ENCODE data around the gene SLK. TPM values are rescaled to one million over a fixed set of nuclear protein-coding genes. Genes with fewer than 3 reads are reported as not detected.

The SLK gene
- total and polyA plus RNA-seq, 2 experiments from 2014 or later: 13.8 to 43.6 TPM

- peaks cover 51% of the 10 kb centered on the region for H3K79me2 ChIP-seq
- H3K4me1 ChIP-seq (ENCODE audit: insufficient read depth): peaks cover 14% of the 10 kb centered on the region
- H3K27ac ChIP-seq: peak overlapping the region; percentile 98
- peak; percentile 70 for DNase-seq (ENCODE audit: low spot score)
- TF ChIP-seq EZH2 (IDR thresholded peaks at IDR 0.05; ENCODE audit: borderline replicate concordance) (no peak), EZH2phosphoT487 (IDR thresholded peaks at IDR 0.05; ENCODE audit: low read depth, severe bottlenecking, unreplicated experiment) (no peak), CTCF (IDR thresholded peaks at IDR 0.05; ENCODE audit: poor library complexity) (no peak)
- no peaks in the 10 kb centered on the region for H3K27me3 ChIP-seq
- 1% methylated on average over 40 of the region's 55 CpGs for WGBS (ENCODE audit: low lambda C conversion rate, missing lambda C conversion rate)
- no peaks in the 10 kb centered on the region for H3K36me3 ChIP-seq (replicated peaks; ENCODE audit: insufficient read depth, low read depth)
- H3K9me3 ChIP-seq (ENCODE audit: low read depth): no peaks in the 10 kb centered on the region
- peak overlapping the region; percentile 82 for H3K4me3 ChIP-seq
- no peaks in the 10 kb centered on the region for H3K9me2 ChIP-seq (replicated peaks; ENCODE audit: insufficient read depth)
- H4K20me1 ChIP-seq (ENCODE audit: insufficient read depth, poor library complexity, severe bottlenecking): peaks cover 36% of the 10 kb centered on the region
- H2AFZ ChIP-seq: peak overlapping the region; percentile 77
- H3K4me2 ChIP-seq: peak overlapping the region; percentile 92
These were observed 620 bp downstream of the SLK start for GRCh38 chr10:103967448-103968071.

DNA sequence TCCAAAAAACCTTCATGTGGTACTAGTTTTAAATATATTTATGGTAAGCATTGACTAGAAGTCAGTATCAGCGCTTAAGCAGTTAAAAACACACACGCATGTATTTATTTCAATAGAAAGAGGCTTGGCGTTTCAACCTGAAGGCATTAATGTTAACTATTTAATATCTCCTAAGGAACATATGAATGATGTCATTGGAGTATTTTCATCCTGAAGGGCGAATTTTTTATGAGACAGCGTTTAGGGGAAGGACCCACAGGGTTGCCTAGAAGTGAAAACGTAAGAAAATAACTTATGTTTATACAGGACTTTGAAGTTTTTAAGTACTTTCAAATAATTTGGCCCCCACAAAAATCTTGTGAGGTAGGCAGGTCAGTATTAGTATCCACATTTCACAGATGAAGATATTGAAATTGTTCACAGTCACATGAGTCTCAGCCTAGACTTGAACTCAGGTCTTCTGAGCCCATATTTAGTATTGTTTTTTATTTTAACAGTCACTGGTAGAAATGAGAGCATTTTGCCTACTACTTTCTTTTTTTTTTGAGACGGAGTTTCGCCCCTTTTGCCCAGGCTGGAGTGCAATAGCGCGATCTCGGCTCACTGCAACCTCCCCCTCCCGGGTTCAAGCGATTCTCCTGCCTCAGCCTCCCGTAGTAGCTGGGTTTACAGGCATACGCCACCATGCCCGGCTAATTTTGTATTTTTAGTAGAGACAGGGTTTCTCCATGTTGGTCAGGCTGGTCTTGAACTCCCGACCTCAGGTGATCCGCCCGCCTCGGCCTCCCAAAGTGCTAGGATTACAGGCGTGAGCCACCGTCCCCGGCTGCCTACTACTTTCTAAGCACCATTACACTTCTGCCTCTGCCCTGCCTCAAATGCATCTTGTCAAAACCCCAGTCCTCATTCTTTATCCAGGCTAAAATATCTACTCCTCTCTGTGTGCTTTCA, 1.8 kb downstream of the SLK start:
- H4K20me1 ChIP-seq (ENCODE audit: insufficient read depth, poor library complexity, severe bottlenecking): peaks cover 45% of the 10 kb centered on the region
- no peak for TF ChIP-seq EZH2phosphoT487 (IDR thresholded peaks at IDR 0.05; ENCODE audit: low read depth, severe bottlenecking, unreplicated experiment)
- H3K36me3 ChIP-seq (replicated peaks; ENCODE audit: insufficient read depth, low read depth): no peaks in the 10 kb centered on the region
- peak overlapping the region; percentile 98 for H3K27ac ChIP-seq
- H3K4me1 ChIP-seq (ENCODE audit: insufficient read depth): peaks cover 14% of the 10 kb centered on the region
- no peak overlapping the region for H2AFZ ChIP-seq
- H3K9me2 ChIP-seq (replicated peaks; ENCODE audit: insufficient read depth): no peaks in the 10 kb centered on the region
- no peak for DNase-seq (ENCODE audit: low spot score)
- H3K27me3 ChIP-seq: no peaks in the 10 kb centered on the region
- peak overlapping the region; percentile 82 for H3K4me3 ChIP-seq
- no peaks in the 10 kb centered on the region for H3K9me3 ChIP-seq (ENCODE audit: low read depth)
- H3K4me2 ChIP-seq: peak overlapping the region; percentile 92
- peaks cover 62% of the 10 kb centered on the region for H3K79me2 ChIP-seq
- 68% methylated on average over 23 of the region's 23 CpGs for whole genome bisulfite sequencing (ENCODE audit: low lambda C conversion rate, missing lambda C conversion rate)

- 41% methylated on average over 4 of the region's 4 CpGs for WGBS (ENCODE audit: low lambda C conversion rate, missing lambda C conversion rate)
- TF ChIP-seq EZH2 (IDR thresholded peaks at IDR 0.05; ENCODE audit: borderline replicate concordance) (no peak), EZH2phosphoT487 (IDR thresholded peaks at IDR 0.05; ENCODE audit: low read depth, severe bottlenecking, unreplicated experiment) (no peak), CTCF (IDR thresholded peaks at IDR 0.05; ENCODE audit: poor library complexity) (no peak)
These were observed 2.5 kb downstream of the SLK start for GRCh38 chr10:103969436-103969835.

More at GRCh38 chr10:103969436-103969835, 2.5 kb downstream of the SLK start:
- Histone ChIP-seq H4K20me1 (ENCODE audit: insufficient read depth, poor library complexity, severe bottlenecking) (peaks cover 48% of the 10 kb centered on the region), H3K79me2 (peaks cover 66% of the 10 kb centered on the region), H3K9me3 (ENCODE audit: low read depth) (no peaks in the 10 kb centered on the region), H3K4me3 (peak overlapping the region; percentile 82), H3K4me2 (peak overlapping the region; percentile 92), H3K9me2 (replicated peaks; ENCODE audit: insufficient read depth) (no peaks in the 10 kb centered on the region), H3K27me3 (no peaks in the 10 kb centered on the region), H3K27ac (no peak overlapping the region), H2AFZ (no peak overlapping the region), H3K4me1 (ENCODE audit: insufficient read depth) (peaks cover 14% of the 10 kb centered on the region), H3K36me3 (replicated peaks; ENCODE audit: insufficient read depth, low read depth) (no peaks in the 10 kb centered on the region)
- no peak for DNase-seq (ENCODE audit: low spot score)
